IMR-90 (cell line): Measurements from ENCODE around the gene NHLRC1. TPM values are rescaled to one million over a fixed set of nuclear protein-coding genes. Genes with fewer than 3 reads are reported as not detected.

Source experiments
- ATAC-seq: fragments of 200-7000 bp; cut with Tn5 transposase; 2 replicates; pipeline ENCODE4 v1.9.1; 2020; ENCODE audit warnings: low read depth, mild to moderate bottlenecking, moderate library complexity
- BruUV-seq: library from RNA; stranded (reverse); fragments of 400-500 nt; replicated peaks from 2 replicates; lab custom pipeline; 2021; lab: Mats Ljungman, UMichigan
- CTCF ChIA-PET: fragments of 300-600 bp; formaldehyde crosslinking; extraction: SDS; loops from one replicate; lab custom pipeline; 2021; ENCODE audit warnings: antibody characterized with exemption; lab: Yijun Ruan, JAX
- POLR2A ChIA-PET: fragments of 300-600 bp; sonication (Branson Sonifier 250); formaldehyde crosslinking; loops from one replicate; lab custom pipeline; 2022; ENCODE audit warnings: antibody characterized with exemption; ENCODE audit not compliant: unreplicated experiment; lab: Charles Lee
- DNase-seq: peaks from one replicate; pipeline ENCODE4 v3.0.0; 2013
- H2AFZ ChIP-seq: replicated peaks from 2 replicates; pipeline ENCODE3; 2013; ENCODE audit warnings: low read length, mild to moderate bottlenecking; ENCODE audit not compliant: poor library complexity
- H2AK5ac ChIP-seq: 2 replicates; pipeline ENCODE4 v1.6.1; 2013; ENCODE audit warnings: low read depth, low read length, inconsistent platforms
- H2AK9ac ChIP-seq: replicated peaks from 2 replicates; pipeline ENCODE3; 2013; ENCODE audit warnings: mild to moderate bottlenecking, low read depth, low read length, moderate library complexity; ENCODE audit not compliant: poor library complexity
- H2BK120ac ChIP-seq: 2 replicates; pipeline ENCODE4 v1.6.1; 2013; ENCODE audit warnings: low read depth, low read length, inconsistent platforms
- H2BK15ac ChIP-seq: 3 replicates; pipeline ENCODE4 v1.6.1; 2013; ENCODE audit warnings: low read depth, low read length, inconsistent platforms
- H2BK20ac ChIP-seq: 2 replicates; pipeline ENCODE4 v1.6.1; 2013; ENCODE audit warnings: low read depth, mild to moderate bottlenecking, inconsistent platforms, low read length, moderate library complexity
- H2BK5ac ChIP-seq: 2 replicates; pipeline ENCODE4 v1.6.1; 2013; ENCODE audit warnings: mild to moderate bottlenecking, low read depth, low read length, inconsistent platforms; ENCODE audit not compliant: poor library complexity, severe bottlenecking
- H3K14ac ChIP-seq: replicated peaks from 2 replicates; pipeline ENCODE4 v1.6.1; 2013; ENCODE audit warnings: low read depth, low read length, inconsistent platforms
- H3K18ac ChIP-seq: 2 replicates; pipeline ENCODE4 v1.6.1; 2013; ENCODE audit warnings: low read depth, low read length, control low read depth
- H3K23ac ChIP-seq: 2 replicates; pipeline ENCODE4 v1.6.1; 2013; ENCODE audit warnings: low read depth, low read length, inconsistent platforms
- H3K27ac ChIP-seq: 2 replicates; pipeline ENCODE4 v1.5.1; 2013; ENCODE audit warnings: mild to moderate bottlenecking, control low read depth, low read length; ENCODE audit not compliant: insufficient read depth
- H3K27me3 ChIP-seq: 2 replicates; pipeline ENCODE4 v1.6.1; 2013; ENCODE audit warnings: low read length; ENCODE audit not compliant: control insufficient read depth, insufficient read depth
- H3K36me3 ChIP-seq: 2 replicates; pipeline ENCODE4 v1.6.1; 2013; ENCODE audit warnings: low read length, mixed read lengths; ENCODE audit not compliant: control insufficient read depth, insufficient read depth
- H3K4ac ChIP-seq: 2 replicates; pipeline ENCODE4 v1.6.1; 2013; ENCODE audit warnings: low read depth, low read length, inconsistent platforms
- H3K4me1 ChIP-seq: 2 replicates; pipeline ENCODE4 v1.6.1; 2013; ENCODE audit warnings: low read length, mixed read lengths; ENCODE audit not compliant: control insufficient read depth, insufficient read depth
- H3K4me2 ChIP-seq: 2 replicates; pipeline ENCODE4 v1.6.1; 2013; ENCODE audit warnings: low read depth, mild to moderate bottlenecking, control low read depth, low read length, moderate library complexity
- H3K4me3 ChIP-seq: 2 replicates; pipeline ENCODE4 v1.5.1; 2013; ENCODE audit warnings: low read depth, mild to moderate bottlenecking, control low read depth, low read length, moderate library complexity; ENCODE audit not compliant: insufficient read depth
- H3K56ac ChIP-seq: 2 replicates; pipeline ENCODE4 v1.6.1; 2013; ENCODE audit warnings: low read length, inconsistent platforms; ENCODE audit not compliant: insufficient read depth; ENCODE audit errors: extremely low read depth
- H3K79me1 ChIP-seq, 2 experiments: 2 replicates each; pipeline ENCODE4 v1.6.1; 2013; ENCODE audit warnings: low read length in 2 of 2, inconsistent platforms in 1 of 2, low read depth in 1 of 2
- H3K9ac ChIP-seq: 2 replicates; pipeline ENCODE4 v1.6.1; 2013; ENCODE audit warnings: low read depth, low read length, control low read depth
- H3K9me1 ChIP-seq: 2 replicates; pipeline ENCODE4 v1.6.1; 2013; ENCODE audit warnings: low read length, inconsistent platforms; ENCODE audit not compliant: insufficient read depth
- H3K9me3 ChIP-seq: 2 replicates; pipeline ENCODE4 v1.6.1; 2013; ENCODE audit warnings: low read length; ENCODE audit not compliant: control insufficient read depth, insufficient read depth
- H4K20me1 ChIP-seq: 2 replicates; pipeline ENCODE4 v1.6.1; 2013; ENCODE audit warnings: low read length, inconsistent platforms; ENCODE audit not compliant: insufficient read depth
- H4K5ac ChIP-seq: 2 replicates; pipeline ENCODE4 v1.6.1; 2013; ENCODE audit warnings: mild to moderate bottlenecking, low read depth, low read length, control low read depth
- H4K8ac ChIP-seq, 2 experiments: 2 replicates each; pipeline ENCODE4 v1.6.1; 2013; ENCODE audit warnings: low read depth in 2 of 2, low read length in 2 of 2, control low read depth in 1 of 2, inconsistent platforms in 1 of 2
- H4K91ac ChIP-seq: 2 replicates; pipeline ENCODE4 v1.6.1; 2013; ENCODE audit warnings: low read depth, low read length, inconsistent platforms; ENCODE audit not compliant: insufficient read depth
- CEBPB ChIP-seq: IDR thresholded peaks from 2 replicates; pipeline ENCODE4 v1.6.1; 2012; ENCODE audit warnings: low read depth, low read length, improper control_type of control experiment
- CHD1 ChIP-seq: IDR thresholded peaks from 2 replicates; pipeline ENCODE4 v1.6.1; 2012; ENCODE audit warnings: low read depth, low read length, improper control_type of control experiment
- FOS ChIP-seq: fragments of 150-350 bp; IDR thresholded peaks from 2 replicates; pipeline ENCODE4 v1.6.1; 2016; ENCODE audit warnings: low read depth, low read length
- MAFK ChIP-seq: IDR thresholded peaks from 2 replicates; pipeline ENCODE4 v1.6.1; 2012; ENCODE audit warnings: low read depth, low read length, improper control_type of control experiment
- MAZ ChIP-seq: IDR thresholded peaks from 2 replicates; pipeline ENCODE4 v1.6.1; 2012; ENCODE audit warnings: low read depth, mild to moderate bottlenecking, low read length, improper control_type of control experiment, moderate library complexity, borderline replicate concordance
- NFE2L2 ChIP-seq: fragments of 150-350 bp; IDR thresholded peaks from 2 replicates; pipeline ENCODE4 v1.6.1; 2016; ENCODE audit warnings: low read depth, mild to moderate bottlenecking, low read length
- RCOR1 ChIP-seq: IDR thresholded peaks from 2 replicates; pipeline ENCODE4 v1.6.1; 2012; ENCODE audit warnings: mild to moderate bottlenecking, low read length, improper control_type of control experiment; ENCODE audit not compliant: insufficient replicate concordance
- RFX5 ChIP-seq: IDR thresholded peaks from 2 replicates; pipeline ENCODE4 v1.8.0; 2012; ENCODE audit warnings: low read depth, mild to moderate bottlenecking, low read length, moderate library complexity
- SMC3 ChIP-seq: fragments of 150-350 bp; IDR thresholded peaks from 2 replicates; pipeline ENCODE4 v1.6.1; 2016; ENCODE audit warnings: low read depth, mild to moderate bottlenecking, antibody characterized with exemption, low read length, moderate library complexity
- WGBS, 2 experiments: methylation state at CpG; one replicate each; pipeline versions ENCODE4 v1.1.5 to v1.1.7; 2013; ENCODE audit warnings: missing lambda C conversion rate in 2 of 2; ENCODE audit not compliant: insufficient read length in 1 of 2; ENCODE audit errors: extremely low coverage in 2 of 2; 5-methylcytosine and 5-hydroxymethylcytosine counted together
- dilution Hi-C: fragments of 300-500 bp; cut with HindIII; formaldehyde crosslinking; loops from one replicate; pipeline ENCODE4 v1.14.3; 2018; ENCODE audit warnings: low sequenced_read_pairs; ENCODE audit not compliant: unreplicated experiment
- in situ Hi-C: fragments of 300-500 bp; cut with MboI; formaldehyde crosslinking; loops from 3 replicates; pipeline ENCODE4 v1.14.3; 2019; ENCODE audit warnings: low sequenced_read_pairs, inconsistent platforms, mixed read lengths
- intact Hi-C: fragments of 100-400 bp; cut with micrococcal nuclease; formaldehyde crosslinking; loops from 2 replicates; pipeline ENCODE4 v1.10.0; 2022
- polyA plus RNA-seq, 3 experiments: library from polyadenylated mRNA; depleted of rRNA; stranded (reverse); fragments of >200 nt; gene quantifications; 2 replicates each; pipeline ENCODE4 v1.2.3, GENCODE V29; 2012; ENCODE audit warnings: low replicate concordance in 1 of 3
- total RNA-seq: library from RNA; depleted of rRNA; stranded (reverse); fragments of >200 nt; gene quantifications from 2 replicates; pipeline ENCODE4 v1.2.3, GENCODE V29; 2012

The NHLRC1 gene
- total and polyA plus RNA-seq, 2 of the 4 experiments (the other 2 are of a cell fraction) = 1.1 TPM

DNA sequence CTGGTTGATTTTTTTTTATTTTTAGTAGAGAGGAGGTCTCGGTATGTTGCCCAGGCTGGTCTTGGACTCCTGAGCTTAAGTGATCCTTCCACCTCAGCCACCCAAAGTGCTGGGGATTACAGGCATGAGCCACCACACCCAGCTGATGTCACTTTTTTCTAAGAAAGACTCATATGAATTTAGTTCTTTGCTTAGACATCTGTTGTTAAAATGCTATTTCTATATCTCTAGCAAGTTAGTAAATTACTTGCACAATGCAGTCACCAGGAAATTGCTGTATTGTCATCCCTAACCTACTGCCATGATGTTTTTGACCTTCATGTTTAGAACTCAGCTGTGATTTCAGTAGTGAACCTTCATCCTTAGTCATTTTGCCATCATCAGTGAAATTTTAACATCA, 38.4 kb upstream of the NHLRC1 start:
- ATAC-seq (no peak), DNase-seq (no peak)
- no peak overlapping the region for H2BK20ac ChIP-seq
- H2BK15ac ChIP-seq = no peak overlapping the region
- H3K14ac ChIP-seq = no peak overlapping the region
- H4K20me1 ChIP-seq = no peaks in the 10 kb centered on the region
- H3K9ac ChIP-seq = no peak overlapping the region
- no peak overlapping the region for H3K56ac ChIP-seq
- BruUV-seq = no TSS peak
- H4K8ac ChIP-seq = no peak overlapping the region
- H2AK5ac ChIP-seq = no peak overlapping the region
- H2AK9ac ChIP-seq = no peak overlapping the region
- H3K23ac ChIP-seq = no peak overlapping the region
- no peak overlapping the region for H3K4ac ChIP-seq
- peaks cover 15% of the 10 kb centered on the region for H3K36me3 ChIP-seq
- H2BK5ac ChIP-seq = no peak overlapping the region
- H4K5ac ChIP-seq = no peak overlapping the region
- TF ChIP-seq RCOR1 = no peak
- TF ChIP-seq CEBPB = no peak
- TF ChIP-seq MAFK = no peak
- no peak for TF ChIP-seq CHD1
- TF ChIP-seq MAZ = no peak
- no peak for TF ChIP-seq RFX5
- TF ChIP-seq NFE2L2 = no peak
- TF ChIP-seq SMC3 = no peak
- no peak for TF ChIP-seq FOS
- peaks cover 3% of the 10 kb centered on the region for H3K4me1 ChIP-seq
- H3K18ac ChIP-seq = no peak overlapping the region
- H3K4me3 ChIP-seq = no peak overlapping the region
- WGBS, 2 experiments = no CpG with 5 or more reads among the region's 1 CpG
- no peak overlapping the region for H3K27ac ChIP-seq
- POLR2A ChIA-PET = no interaction called here
- peaks cover 0 to 5% of the 10 kb centered on the region in 2 experiments; a peak in 3 of 4 replicates for H3K79me1 ChIP-seq
- CTCF ChIA-PET = no interaction called here
- no peak overlapping the region for H4K91ac ChIP-seq
- H3K4me2 ChIP-seq = no peak overlapping the region
- intact Hi-C loops = no loop called here
- dilution Hi-C loops = no loop called here
- H3K9me3 ChIP-seq = no peaks in the 10 kb centered on the region
- in situ Hi-C loops = no loop called here
- H2AFZ ChIP-seq = no peak overlapping the region
- no peak overlapping the region for H2BK120ac ChIP-seq
- no peaks in the 10 kb centered on the region for H3K27me3 ChIP-seq
- peaks cover 10% of the 10 kb centered on the region for H3K9me1 ChIP-seq
